ENCODE measurements around the gene HSH2D.

HSH2D gene

GRCh38 chr19:16205205-16206045 lies 61.9 kb downstream of the HSH2D start:
- no peak overlapping the region for H3K4me3 ChIP-seq (ENCODE audit: low read length)
- DNase-seq (ENCODE audit: low read depth, low spot score), result no peak

- DNase-seq (ENCODE audit: low read depth, low spot score), result no peak
- H3K4me3 ChIP-seq (ENCODE audit: low read length), result no peak overlapping the region
Observed at GRCh38 chr19:16206046-16206605, 62.6 kb downstream of the HSH2D start.

- DNase-seq (ENCODE audit: low read depth, low spot score), result no peak
- no peak overlapping the region for H3K4me3 ChIP-seq (ENCODE audit: low read length)
Observed at GRCh38 chr19:16206637-16207036, 63.2 kb downstream of the HSH2D start.

GRCh38 chr19:16207063-16207462 lies 63.6 kb downstream of the HSH2D start:
- H3K4me3 ChIP-seq (ENCODE audit: low read length), result no peak overlapping the region

GRCh38 chr19:16207490-16208025 lies 64.1 kb downstream of the HSH2D start:
- no peak overlapping the region for H3K4me3 ChIP-seq (ENCODE audit: low read length)
- no peak for DNase-seq (ENCODE audit: low read depth, low spot score)

More at GRCh38 chr19:16207063-16207462, 63.6 kb downstream of the HSH2D start:
- DNase-seq (ENCODE audit: low read depth, low spot score), result no peak

Data from Jurkat, Clone E6-1 (cell line).